ENCODE data around the gene VPS13D. TPM values are rescaled to one million over a fixed set of nuclear protein-coding genes. Genes with fewer than 3 reads are reported as not detected.

The VPS13D gene
- total RNA-seq, 1 experiment from 2014 or later: 31.6 TPM

DNA sequence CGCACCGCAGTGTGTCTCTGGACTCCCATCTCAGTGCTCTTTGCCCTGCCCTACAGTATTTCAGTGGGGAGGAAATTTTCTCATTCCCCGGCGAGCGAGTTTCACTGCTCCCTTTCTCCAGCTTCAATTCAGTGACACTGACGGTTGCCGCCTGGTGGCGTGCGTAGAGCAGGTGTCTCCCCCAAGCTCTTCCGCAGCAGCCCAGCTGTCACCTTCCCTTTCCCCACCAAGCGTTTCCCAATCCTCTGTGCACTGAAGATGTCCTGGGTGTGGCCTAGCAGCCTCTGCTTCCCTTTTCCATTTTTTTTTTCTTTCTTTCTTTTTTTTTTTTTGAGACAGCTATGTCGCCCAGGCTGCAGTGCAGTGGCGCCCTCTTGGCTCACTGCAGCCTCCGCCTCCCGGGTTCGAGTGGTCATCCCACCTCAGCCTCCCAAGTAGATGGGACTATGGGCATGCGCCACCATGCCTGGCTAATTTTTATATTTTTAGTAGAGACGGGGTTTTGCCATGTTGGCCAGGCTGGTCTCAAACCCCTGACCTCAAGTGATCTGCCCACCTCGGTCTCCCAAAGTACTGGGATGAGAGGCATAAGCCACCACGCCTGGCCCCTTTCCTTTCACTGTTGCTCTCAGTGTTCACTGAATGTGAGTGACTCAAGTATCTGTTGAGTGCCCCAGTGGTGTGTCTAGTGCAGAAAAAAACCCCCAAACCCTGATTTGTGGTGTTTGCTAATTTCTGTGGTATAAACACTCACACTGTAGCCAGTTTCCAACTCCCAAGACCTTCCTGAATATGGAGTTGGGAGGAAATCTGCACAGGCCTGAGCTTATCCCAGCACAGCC is 33.0 kb upstream of the VPS13D start:
- no peaks in the 10 kb centered on the region for H3K79me2 ChIP-seq (ENCODE audit: insufficient read depth, low read length)
- TF ChIP-seq RAD21 (IDR thresholded peaks at IDR 0.05; ENCODE audit: low read depth) (peak; percentile 62), ELF1 (IDR thresholded peaks at IDR 0.05; ENCODE audit: borderline replicate concordance, low read depth) (no peak), REST (IDR thresholded peaks at IDR 0.05; ENCODE audit: low read depth) (no peak)
- TF ChIP-seq, protein P1, sequence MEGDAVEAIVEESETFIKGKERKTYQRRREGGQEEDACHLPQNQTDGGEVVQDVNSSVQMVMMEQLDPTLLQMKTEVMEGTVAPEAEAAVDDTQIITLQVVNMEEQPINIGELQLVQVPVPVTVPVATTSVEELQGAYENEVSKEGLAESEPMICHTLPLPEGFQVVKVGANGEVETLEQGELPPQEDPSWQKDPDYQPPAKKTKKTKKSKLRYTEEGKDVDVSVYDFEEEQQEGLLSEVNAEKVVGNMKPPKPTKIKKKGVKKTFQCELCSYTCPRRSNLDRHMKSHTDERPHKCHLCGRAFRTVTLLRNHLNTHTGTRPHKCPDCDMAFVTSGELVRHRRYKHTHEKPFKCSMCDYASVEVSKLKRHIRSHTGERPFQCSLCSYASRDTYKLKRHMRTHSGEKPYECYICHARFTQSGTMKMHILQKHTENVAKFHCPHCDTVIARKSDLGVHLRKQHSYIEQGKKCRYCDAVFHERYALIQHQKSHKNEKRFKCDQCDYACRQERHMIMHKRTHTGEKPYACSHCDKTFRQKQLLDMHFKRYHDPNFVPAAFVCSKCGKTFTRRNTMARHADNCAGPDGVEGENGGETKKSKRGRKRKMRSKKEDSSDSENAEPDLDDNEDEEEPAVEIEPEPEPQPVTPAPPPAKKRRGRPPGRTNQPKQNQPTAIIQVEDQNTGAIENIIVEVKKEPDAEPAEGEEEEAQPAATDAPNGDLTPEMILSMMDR (IDR thresholded peaks at IDR 0.05 in 2 of 3, conservative IDR thresholded peaks at IDR 0.05 in 1 of 3; ENCODE audit: borderline replicate concordance in 1 of 3, insufficient read depth in 1 of 3, low read depth in 2 of 3, low read length in 2 of 3): peak; percentile 19 to 52 (median 19); a peak in 2 of 6 replicates
- ChIA-PET RAD21 (ENCODE audit: low non-redundant PET in 1 of 2, low total read pairs in 2 of 2, uncharacterized antibody in 2 of 2, unreplicated experiment in 2 of 2) (interaction anchor here (0.8 to 1.0 kb wide), 2 partner anchors 72 kb away, joined by 3 to 7 read pairs; no protein-coding TSS in a partner anchor), CTCF (interaction anchor here (1.5 to 3.2 kb wide), 2 partner anchors 14 to 72 kb away, joined by 5 to 33 read pairs; no protein-coding TSS in a partner anchor), POLR2A (interaction anchor here (1.0 kb wide), 1 partner anchor 48 kb away, joined by 4 read pairs; no protein-coding TSS in a partner anchor)
- peaks cover 0 to 4% of the 10 kb centered on the region in 2 experiments; a peak in 1 of 4 replicates for H3K4me1 ChIP-seq (ENCODE audit: control insufficient read depth in 1 of 2, insufficient read depth in 2 of 2, low read length in 2 of 2)
- no peaks in the 10 kb centered on the region for H3K36me3 ChIP-seq (ENCODE audit: control insufficient read depth in 1 of 2, insufficient read depth in 2 of 2, low read length in 2 of 2)
- no peak overlapping the region for H3K27ac ChIP-seq (ENCODE audit: low read depth, low read length)
- H3K27me3 ChIP-seq (ENCODE audit: insufficient read depth, low read length): no peaks in the 10 kb centered on the region
- no peaks in the 10 kb centered on the region for H4K20me1 ChIP-seq (ENCODE audit: insufficient read depth)
- intact Hi-C loops (cut with micrococcal nuclease): no loop called here
- no peaks in the 10 kb centered on the region for H3K9me3 ChIP-seq (ENCODE audit: control insufficient read depth in 1 of 2, insufficient read depth in 1 of 2, low read depth in 1 of 2, low read length in 2 of 2)
- H2AFZ ChIP-seq (ENCODE audit: low read depth, low read length, poor library complexity, severe bottlenecking): no peak overlapping the region
- H3K9me2 ChIP-seq (ENCODE audit: insufficient read depth): no peaks in the 10 kb centered on the region
- H3K4me3 ChIP-seq (replicated peaks in 1 of 2; ENCODE audit: low read depth in 1 of 2, low read length in 2 of 2): no peak overlapping the region
- H3K4me2 ChIP-seq (ENCODE audit: low read length): peak overlapping the region; percentile 17; the same call in 1 of the 2 replicates
- no peak overlapping the region for H3K9ac ChIP-seq (ENCODE audit: low read length)
- ATAC-seq: peak; percentile 45
- DNase-seq (ENCODE audit: low read depth, low spot score): no peak
- no TSS peak for BruUV-seq (replicated peaks)

Data from HCT116 (cell line).